ENCODE measurements around the gene TMEM190. TPM values are rescaled to one million over a fixed set of nuclear protein-coding genes. Genes with fewer than 3 reads are reported as not detected.
A peak's percentile ranks its signal among the peaks of the same experiment; 100 is the strongest.

TMEM190 gene
- total and polyA plus RNA-seq, 2 of the 8 experiments (the other 6 are each of a cell fraction or from before 2014, with no cell fraction given), result 1.6 TPM; not detected in 1

DNA sequence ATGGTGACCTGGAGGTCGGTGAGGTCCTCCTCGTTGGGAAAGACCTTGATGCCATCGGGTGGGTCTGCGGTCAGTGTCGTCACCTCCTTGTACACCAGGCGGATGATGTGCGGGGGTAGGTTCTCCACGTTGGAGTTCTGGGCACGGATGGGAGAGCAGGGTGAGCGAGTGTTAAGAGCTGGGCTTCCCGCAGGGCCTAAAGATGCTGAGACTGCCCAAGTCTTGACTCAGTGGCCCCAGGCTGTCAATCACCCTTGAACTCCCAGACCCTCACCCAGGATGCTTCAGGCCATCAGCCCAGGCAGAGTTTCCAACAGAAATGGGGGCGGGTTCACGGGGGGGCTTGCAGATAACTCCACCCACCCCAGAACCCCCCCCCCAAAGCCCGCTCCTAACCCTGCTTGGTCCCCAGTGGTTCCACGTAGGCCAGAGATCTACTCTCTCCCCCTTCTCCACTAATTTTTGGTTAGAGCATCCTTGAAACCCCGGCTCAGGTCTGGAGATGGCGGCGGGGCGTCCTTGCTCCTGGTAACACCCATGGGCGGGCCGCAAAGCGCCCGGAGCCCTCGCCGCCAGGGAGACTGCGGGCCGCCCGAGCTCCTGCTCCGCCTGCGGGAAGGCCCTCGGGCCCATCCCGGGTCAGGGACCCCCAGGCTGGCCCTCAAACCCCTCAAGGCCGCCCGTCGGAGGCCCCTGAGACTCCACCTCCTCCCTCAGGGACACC, 30.4 kb downstream of the TMEM190 start:
- no peak overlapping the region for H3K56ac ChIP-seq (replicated peaks; ENCODE audit: insufficient read length, low read depth, low read length)
- no peak overlapping the region for H2AK5ac ChIP-seq (ENCODE audit: low read depth, low read length)
- peaks cover 0 to 20% (median 13%) of the 10 kb centered on the region in 4 experiments; a peak in 6 of 7 replicates for H3K4me1 ChIP-seq (replicated peaks in 1 of 4; ENCODE audit: control insufficient read depth in 3 of 4, insufficient read depth in 4 of 4, low read length in 3 of 4)
- no peak overlapping the region for H2BK15ac ChIP-seq (ENCODE audit: low read length)
- H2AFZ ChIP-seq (ENCODE audit: low read length), result no peak overlapping the region
- CTCF ChIA-PET (ENCODE audit: partially characterized antibody), result interaction anchor here (1.1 to 2.2 kb wide), 2 partner anchors 23 to 24 kb away, joined by 3 to 8 read pairs; partner anchors contain the start of gene TMEM238
- H2BK12ac ChIP-seq (ENCODE audit: low read depth, low read length), result no peak overlapping the region
- no peak for TF ChIP-seq POLR2AphosphoS5 (IDR thresholded peaks at IDR 0.05; ENCODE audit: low read depth, low read length)
- TF ChIP-seq NANOG (IDR thresholded peaks at IDR 0.05; ENCODE audit: insufficient read depth, low read depth, low read length, poor library complexity, severe bottlenecking), result no peak
- TF ChIP-seq TEAD4 (IDR thresholded peaks at IDR 0.05; ENCODE audit: low read depth, low read length), result no peak
- no peak for TF ChIP-seq RXRA (IDR thresholded peaks at IDR 0.05; ENCODE audit: insufficient read depth, low read depth, low read length)
- peaks cover 12 to 33% of the 10 kb centered on the region in 2 experiments for H3K79me2 ChIP-seq (ENCODE audit: control insufficient read depth in 1 of 2, insufficient read depth in 2 of 2, low read length in 2 of 2)
- H3K18ac ChIP-seq (ENCODE audit: extremely low read depth, low read length), result peak overlapping the region; percentile 83; the same call in 1 of the 2 replicates
- no peak overlapping the region for H3K14ac ChIP-seq (ENCODE audit: insufficient read length)
- peak overlapping the region; percentile 88 to 99 for H3K4me2 ChIP-seq (ENCODE audit: insufficient read depth in 1 of 2, low read depth in 2 of 2, low read length in 2 of 2)
- H2BK120ac ChIP-seq (replicated peaks; ENCODE audit: low read depth, low read length), result no peak overlapping the region
- no peak overlapping the region for H2BK5ac ChIP-seq (ENCODE audit: low read depth, low read length)
- peak overlapping the region; percentile 64 to 98 (median 80) for H3K4me3 ChIP-seq (ENCODE audit: extremely low read depth in 1 of 4, insufficient read depth in 2 of 4, low read depth in 3 of 4, low read length in 4 of 4)
- peak overlapping the region; percentile 94 for H3K27ac ChIP-seq (ENCODE audit: low read depth, low read length)
- H4K91ac ChIP-seq (replicated peaks; ENCODE audit: insufficient read length, low read length), result no peak overlapping the region
- H3K27me3 ChIP-seq (replicated peaks in 1 of 4; ENCODE audit: control insufficient read depth in 3 of 4, extremely low read depth in 1 of 4, insufficient read depth in 3 of 4, low read length in 3 of 4), result peaks cover 0 to 4% (median 1%) of the 10 kb centered on the region in 4 experiments; a peak in 2 of 7 replicates
- no peak overlapping the region for H3K23ac ChIP-seq (ENCODE audit: insufficient read length)
- no peak overlapping the region for H2BK20ac ChIP-seq (ENCODE audit: low read length)
- no peak for FAIRE-seq
- peaks cover 33 to 34% of the 10 kb centered on the region in 2 experiments for H4K20me1 ChIP-seq (replicated peaks in 1 of 2; ENCODE audit: control insufficient read depth in 1 of 2, insufficient read depth in 2 of 2, low read length in 2 of 2)
- H3K79me1 ChIP-seq (ENCODE audit: low read depth, low read length), result peaks cover 15% of the 10 kb centered on the region
- H4K8ac ChIP-seq (ENCODE audit: extremely low read depth, insufficient read depth, low read length), result no peak overlapping the region; the same call in 1 of the 2 replicates
- H3K9ac ChIP-seq (replicated peaks in 1 of 4; ENCODE audit: extremely low read depth in 1 of 4, low read depth in 3 of 4, low read length in 3 of 4), result peak overlapping the region; percentile 56 to 85 (median 80)
- H3K9me3 ChIP-seq (ENCODE audit: insufficient read depth in 2 of 2, low read depth in 1 of 2, low read length in 1 of 2), result no peaks in the 10 kb centered on the region; a peak in 1 of 4 replicates
- no peak for DNase-seq (ENCODE audit: low read depth in 1 of 2, low spot score in 2 of 2)
- no peak overlapping the region for H3K4ac ChIP-seq (replicated peaks; ENCODE audit: insufficient read length, low read depth, low read length)
- peaks cover 21 to 48% (median 38%) of the 10 kb centered on the region in 4 experiments for H3K36me3 ChIP-seq (ENCODE audit: control insufficient read depth in 2 of 4, insufficient read depth in 4 of 4, low read length in 3 of 4)
- no peak overlapping the region for H4K5ac ChIP-seq (ENCODE audit: insufficient read length, low read depth, low read length)
- WGBS, 2 experiments (ENCODE audit: extremely low coverage in 1 of 2, insufficient coverage in 1 of 2, insufficient read length in 1 of 2, insufficient replicate concordance in 2 of 2, low coverage in 1 of 2, low lambda C conversion rate in 2 of 2, missing lambda C conversion rate in 1 of 2), result 40% methylated on average over 14 of the region's 35 CpGs; no CpG with 5 or more reads in 1 of the 2 experiments
- POLR2A ChIA-PET (ENCODE audit: partially characterized antibody), result interaction anchor here (0.6 to 34.6 kb wide), 70 partner anchors 6 to 987 kb away, joined by 3 to 874 read pairs (median 5); partner anchors contain the start of genes C19orf85, DNAAF3, EPS8L1 and FIZ1
- peaks cover 13% of the 10 kb centered on the region for H3K23me2 ChIP-seq (ENCODE audit: low read depth, low read length)
